Liver (tissue), 9 donors: ENCODE data around the gene PWWP2B. TPM values are rescaled to one million over a fixed set of nuclear protein-coding genes. Genes with fewer than 3 reads are reported as not detected.

Experiments used
- DNase-seq: peaks from one replicate; pipeline ENCODE4 v3.0.0-alpha.2; 2017; ENCODE audit warnings: low spot score
- H3K27ac ChIP-seq, 2 donors: one replicate each; pipeline ENCODE4 v1.7.0; 2013; ENCODE audit warnings: inconsistent platforms in 2 of 2, low read length in 2 of 2, control low read depth in 1 of 2, low read depth in 1 of 2, mild to moderate bottlenecking in 1 of 2
- H3K27me3 ChIP-seq, 4 donors: one replicate each; pipeline versions ENCODE4 v1.6.1 to v1.7.0; 2013; ENCODE audit warnings: low read length in 3 of 4, inconsistent platforms in 1 of 4, mild to moderate bottlenecking in 1 of 4, moderate library complexity in 1 of 4; ENCODE audit not compliant: control insufficient read depth in 4 of 4, insufficient read depth in 4 of 4
- H3K36me3 ChIP-seq, 4 donors: one replicate each; pipeline versions ENCODE4 v1.6.1 to v1.7.0; 2013; ENCODE audit warnings: low read length in 3 of 4, mild to moderate bottlenecking in 3 of 4, low read depth in 1 of 4, moderate library complexity in 1 of 4; ENCODE audit not compliant: control insufficient read depth in 4 of 4, insufficient read depth in 3 of 4
- H3K4me1 ChIP-seq, 4 donors: one replicate each; pipeline versions ENCODE4 v1.6.1 to v1.7.0; 2013; ENCODE audit warnings: low read length in 3 of 4, mild to moderate bottlenecking in 3 of 4, moderate library complexity in 1 of 4; ENCODE audit not compliant: control insufficient read depth in 4 of 4, insufficient read depth in 4 of 4
- H3K4me3 ChIP-seq, 3 donors: one replicate each; pipeline versions ENCODE4 v1.6.1 to v1.7.0; 2013; ENCODE audit warnings: low read length in 3 of 3, control low read depth in 1 of 3, low read depth in 1 of 3, mild to moderate bottlenecking in 1 of 3
- H3K9ac ChIP-seq, 2 donors: one replicate each; pipeline ENCODE4 v1.7.0; 2013; ENCODE audit warnings: low read length in 2 of 2, mild to moderate bottlenecking in 2 of 2, moderate library complexity in 2 of 2, control low read depth in 1 of 2, low read depth in 1 of 2
- H3K9me3 ChIP-seq, 4 donors: one replicate each; pipeline versions ENCODE4 v1.6.1 to v1.7.0; 2013; ENCODE audit warnings: low read length in 3 of 4; ENCODE audit not compliant: control insufficient read depth in 4 of 4
- CTCF ChIP-seq: fragments of 150-350 bp; IDR thresholded peaks from 2 replicates; pipeline ENCODE4 v1.5.1; 2017; ENCODE audit warnings: improper control_type of control experiment, low read depth, low read length; ENCODE audit not compliant: missing input control
- FOXA1 ChIP-seq: IDR thresholded peaks from 2 replicates; pipeline ENCODE4 v1.6.1; 2016; ENCODE audit warnings: antibody characterized with exemption
- FOXA2 ChIP-seq: IDR thresholded peaks from 2 replicates; pipeline ENCODE4 v1.6.1; 2016; ENCODE audit warnings: antibody characterized with exemption
- GABPA ChIP-seq, 2 donors: IDR thresholded peaks in 1 of 2; conservative IDR thresholded peaks in 1 of 2; 2 replicates each; pipeline ENCODE4 v1.6.1; 2016; ENCODE audit warnings: antibody characterized with exemption in 2 of 2, mild to moderate bottlenecking in 1 of 2, moderate library complexity in 1 of 2
- RXRA ChIP-seq, 2 donors: IDR thresholded peaks; 2 replicates each; pipeline ENCODE4 v1.6.1; 2017 to 2018; ENCODE audit warnings: antibody characterized with exemption in 2 of 2, mild to moderate bottlenecking in 1 of 2
- SP1 ChIP-seq: IDR thresholded peaks from 2 replicates; pipeline ENCODE4 v1.6.1; 2018; ENCODE audit warnings: antibody characterized with exemption, mild to moderate bottlenecking
- TAF1 ChIP-seq: conservative IDR thresholded peaks from 2 replicates; pipeline ENCODE4 v1.6.1; 2016; ENCODE audit warnings: antibody characterized with exemption, mild to moderate bottlenecking
- YY1 ChIP-seq: IDR thresholded peaks from 2 replicates; pipeline ENCODE4 v1.6.1; 2016; ENCODE audit warnings: antibody characterized with exemption, mild to moderate bottlenecking
- WGBS: extraction: QIAGEN DNeasy Blood & Tissue Kit; methylation state at CpG from one replicate; pipeline ENCODE4 v1.1.7; 2013; 5-methylcytosine and 5-hydroxymethylcytosine counted together
- polyA plus RNA-seq, 2 donors: library from polyadenylated mRNA; stranded (reverse) in 1 of 2; unstranded in 1 of 2; fragments of 200-250 nt in 1 of 2; fragments of >200 nt in 1 of 2; fragmentation: Nextera tagmentation in 1 of 2; extraction: Ambion mirVana in 1 of 2; gene quantifications; one replicate each; pipeline versions ENCODE4 v1.2.1 to v1.2.3, GENCODE V29; 2013 to 2015
- total RNA-seq, 2 donors: library from RNA; depleted of rRNA; stranded (reverse); fragments of >200 nt; gene quantifications; one replicate each; pipeline ENCODE4 v1.2.3, GENCODE V29; 2014
- TF ChIP-seq, protein P1 (sequence below): IDR thresholded peaks from 2 replicates; pipeline ENCODE4 v1.6.1; 2016; ENCODE audit warnings: antibody characterized with exemption
- TF ChIP-seq, protein P2 (sequence below): IDR thresholded peaks from 2 replicates; pipeline ENCODE4 v1.6.1; 2016; ENCODE audit warnings: antibody characterized with exemption
- donor health status: healthy.
- donor health status: healthy.
- donor health status: healthy.
- donor health status: healthy.
- donor health status: healthy.

PWWP2B gene
- total and polyA plus RNA-seq, 4 donors: 0.75 to 4.2 (median 3.6) TPM

DNA sequence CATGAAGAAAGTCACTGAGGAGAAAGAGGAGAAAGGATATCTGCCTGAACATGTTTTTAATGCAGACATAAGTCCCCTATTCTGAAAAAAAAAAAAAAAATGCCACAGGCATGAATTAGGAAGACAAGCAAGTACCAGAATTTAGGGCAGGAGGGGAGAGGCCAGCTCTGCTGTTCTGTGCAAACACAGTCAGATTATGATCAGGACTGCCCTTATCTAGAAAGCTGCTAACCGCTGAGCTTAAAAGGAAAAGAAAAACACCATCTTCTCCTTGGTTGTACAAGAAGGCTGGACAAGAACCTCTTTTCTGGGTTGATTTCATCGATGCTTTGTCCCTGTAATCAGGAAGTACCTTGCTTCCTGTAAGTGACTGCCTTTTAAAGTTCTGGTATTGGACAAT lies 15.3 kb upstream of the PWWP2B start:
- 56% methylated on average over 2 of the region's 2 CpGs for WGBS
- no peak overlapping the region for H3K27ac ChIP-seq

DNA sequence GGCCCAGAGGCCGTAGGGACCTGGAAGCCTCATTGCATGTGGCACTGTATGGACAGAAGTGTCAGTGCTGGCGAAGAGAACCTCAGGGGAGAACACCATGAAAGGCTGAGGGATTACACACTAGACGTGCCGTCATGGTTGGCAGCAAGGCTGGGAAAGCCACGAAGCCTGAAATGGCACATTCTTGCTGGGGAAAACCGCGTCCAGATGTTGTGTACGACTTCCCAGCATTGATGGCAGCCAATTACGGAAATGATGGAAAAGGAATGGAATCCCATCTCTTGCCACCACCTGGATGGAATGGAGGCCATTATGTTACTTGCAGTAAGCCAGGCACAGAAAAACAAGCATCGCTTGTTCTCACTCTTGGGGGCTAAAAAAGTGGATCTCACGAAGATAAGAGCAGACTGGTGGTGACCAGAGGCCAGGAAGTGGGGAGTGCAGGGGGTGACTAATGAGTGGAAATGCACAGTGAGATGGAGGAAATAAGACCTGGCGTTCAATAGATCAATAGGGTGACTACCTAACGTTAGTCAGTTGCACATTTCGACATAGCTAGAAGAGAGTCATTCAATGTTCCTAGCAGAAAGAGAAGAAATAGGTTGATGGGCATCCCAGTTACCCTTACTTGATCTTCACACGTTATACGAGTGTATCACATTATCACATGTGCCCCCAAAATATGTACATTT lies 14.6 kb upstream of the PWWP2B start:
- Histone ChIP-seq H3K4me3 (no peak overlapping the region), H3K27me3 (no peaks in the 10 kb centered on the region), H3K4me1 (no peaks in the 10 kb centered on the region), H3K9me3 (no peaks in the 10 kb centered on the region), H3K36me3 (no peaks in the 10 kb centered on the region), H3K27ac (no peak overlapping the region), H3K9ac (no peak overlapping the region)
- no peak for DNase-seq
- no peak for TF ChIP-seq TAF1
- WGBS: 88% methylated on average over 16 of the region's 16 CpGs

More for the DNA sequence above, 15.3 kb upstream of the PWWP2B start:
- H3K4me3 ChIP-seq: no peak overlapping the region
- TF ChIP-seq CTCF: no peak
- TF ChIP-seq FOXA2: no peak
- no peak for TF ChIP-seq RXRA (IDR thresholded peaks at IDR 0.05)
- TF ChIP-seq, protein P1, sequence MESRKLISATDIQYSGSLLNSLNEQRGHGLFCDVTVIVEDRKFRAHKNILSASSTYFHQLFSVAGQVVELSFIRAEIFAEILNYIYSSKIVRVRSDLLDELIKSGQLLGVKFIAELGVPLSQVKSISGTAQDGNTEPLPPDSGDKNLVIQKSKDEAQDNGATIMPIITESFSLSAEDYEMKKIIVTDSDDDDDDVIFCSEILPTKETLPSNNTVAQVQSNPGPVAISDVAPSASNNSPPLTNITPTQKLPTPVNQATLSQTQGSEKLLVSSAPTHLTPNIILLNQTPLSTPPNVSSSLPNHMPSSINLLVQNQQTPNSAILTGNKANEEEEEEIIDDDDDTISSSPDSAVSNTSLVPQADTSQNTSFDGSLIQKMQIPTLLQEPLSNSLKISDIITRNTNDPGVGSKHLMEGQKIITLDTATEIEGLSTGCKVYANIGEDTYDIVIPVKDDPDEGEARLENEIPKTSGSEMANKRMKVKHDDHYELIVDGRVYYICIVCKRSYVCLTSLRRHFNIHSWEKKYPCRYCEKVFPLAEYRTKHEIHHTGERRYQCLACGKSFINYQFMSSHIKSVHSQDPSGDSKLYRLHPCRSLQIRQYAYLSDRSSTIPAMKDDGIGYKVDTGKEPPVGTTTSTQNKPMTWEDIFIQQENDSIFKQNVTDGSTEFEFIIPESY: no peak
- TF ChIP-seq, protein P2, sequence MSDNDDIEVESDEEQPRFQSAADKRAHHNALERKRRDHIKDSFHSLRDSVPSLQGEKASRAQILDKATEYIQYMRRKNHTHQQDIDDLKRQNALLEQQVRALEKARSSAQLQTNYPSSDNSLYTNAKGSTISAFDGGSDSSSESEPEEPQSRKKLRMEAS: no peak
- no peak for TF ChIP-seq GABPA (IDR thresholded peaks at IDR 0.05 in 1 of 2, conservative IDR thresholded peaks at IDR 0.05 in 1 of 2)
- no peaks in the 10 kb centered on the region for H3K9me3 ChIP-seq
- H3K4me1 ChIP-seq: no peaks in the 10 kb centered on the region
- H3K9ac ChIP-seq: no peak overlapping the region
- H3K36me3 ChIP-seq: no peaks in the 10 kb centered on the region
- no peaks in the 10 kb centered on the region for H3K27me3 ChIP-seq
- DNase-seq: no peak

DNA sequence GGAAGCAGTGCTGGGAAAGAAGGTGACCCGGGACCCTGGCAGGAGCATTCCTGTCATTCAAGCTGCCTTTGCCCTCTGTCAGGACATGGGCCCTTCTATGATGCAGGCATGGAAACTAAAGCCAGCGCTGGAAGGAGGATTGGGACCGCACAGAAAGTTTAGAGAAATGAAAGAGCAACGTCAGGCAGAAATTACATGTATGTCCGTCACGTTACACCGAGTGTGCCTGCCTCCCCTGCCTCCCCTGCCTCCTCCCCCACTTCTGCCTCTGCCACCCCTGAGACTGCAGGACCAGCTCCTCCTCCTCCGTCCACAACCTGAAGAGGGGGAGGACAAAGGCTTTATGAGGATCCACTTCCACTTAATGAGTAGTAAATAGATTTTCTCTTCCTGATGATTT lies 13.9 kb upstream of the PWWP2B start:
- no peak overlapping the region for H3K4me3 ChIP-seq
- H3K27me3 ChIP-seq: no peaks in the 10 kb centered on the region
- no peak for TF ChIP-seq SP1
- no peak for TF ChIP-seq YY1
- TF ChIP-seq FOXA1: no peak
- no peak overlapping the region for H3K27ac ChIP-seq
- H3K36me3 ChIP-seq: no peaks in the 10 kb centered on the region
- DNase-seq: no peak
- H3K4me1 ChIP-seq: peaks cover 0 to 4% (median 1%) of the 10 kb centered on the region in 4 donors
- no peak overlapping the region for H3K9ac ChIP-seq
- H3K9me3 ChIP-seq: no peaks in the 10 kb centered on the region
- 85% methylated on average over 8 of the region's 8 CpGs for WGBS
